GM21423 (cell line): ENCODE measurements around the gene SLITRK5.

Experiments used
- ATAC-seq: cut with Tn5 transposase; IDR thresholded peaks from one replicate; pipeline ENCODE4 v1.9.1; 2021; ENCODE audit warnings: mild to moderate bottlenecking, moderate library complexity; ENCODE audit not compliant: unreplicated experiment

Gene SLITRK5, protein sequence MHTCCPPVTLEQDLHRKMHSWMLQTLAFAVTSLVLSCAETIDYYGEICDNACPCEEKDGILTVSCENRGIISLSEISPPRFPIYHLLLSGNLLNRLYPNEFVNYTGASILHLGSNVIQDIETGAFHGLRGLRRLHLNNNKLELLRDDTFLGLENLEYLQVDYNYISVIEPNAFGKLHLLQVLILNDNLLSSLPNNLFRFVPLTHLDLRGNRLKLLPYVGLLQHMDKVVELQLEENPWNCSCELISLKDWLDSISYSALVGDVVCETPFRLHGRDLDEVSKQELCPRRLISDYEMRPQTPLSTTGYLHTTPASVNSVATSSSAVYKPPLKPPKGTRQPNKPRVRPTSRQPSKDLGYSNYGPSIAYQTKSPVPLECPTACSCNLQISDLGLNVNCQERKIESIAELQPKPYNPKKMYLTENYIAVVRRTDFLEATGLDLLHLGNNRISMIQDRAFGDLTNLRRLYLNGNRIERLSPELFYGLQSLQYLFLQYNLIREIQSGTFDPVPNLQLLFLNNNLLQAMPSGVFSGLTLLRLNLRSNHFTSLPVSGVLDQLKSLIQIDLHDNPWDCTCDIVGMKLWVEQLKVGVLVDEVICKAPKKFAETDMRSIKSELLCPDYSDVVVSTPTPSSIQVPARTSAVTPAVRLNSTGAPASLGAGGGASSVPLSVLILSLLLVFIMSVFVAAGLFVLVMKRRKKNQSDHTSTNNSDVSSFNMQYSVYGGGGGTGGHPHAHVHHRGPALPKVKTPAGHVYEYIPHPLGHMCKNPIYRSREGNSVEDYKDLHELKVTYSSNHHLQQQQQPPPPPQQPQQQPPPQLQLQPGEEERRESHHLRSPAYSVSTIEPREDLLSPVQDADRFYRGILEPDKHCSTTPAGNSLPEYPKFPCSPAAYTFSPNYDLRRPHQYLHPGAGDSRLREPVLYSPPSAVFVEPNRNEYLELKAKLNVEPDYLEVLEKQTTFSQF

DNA sequence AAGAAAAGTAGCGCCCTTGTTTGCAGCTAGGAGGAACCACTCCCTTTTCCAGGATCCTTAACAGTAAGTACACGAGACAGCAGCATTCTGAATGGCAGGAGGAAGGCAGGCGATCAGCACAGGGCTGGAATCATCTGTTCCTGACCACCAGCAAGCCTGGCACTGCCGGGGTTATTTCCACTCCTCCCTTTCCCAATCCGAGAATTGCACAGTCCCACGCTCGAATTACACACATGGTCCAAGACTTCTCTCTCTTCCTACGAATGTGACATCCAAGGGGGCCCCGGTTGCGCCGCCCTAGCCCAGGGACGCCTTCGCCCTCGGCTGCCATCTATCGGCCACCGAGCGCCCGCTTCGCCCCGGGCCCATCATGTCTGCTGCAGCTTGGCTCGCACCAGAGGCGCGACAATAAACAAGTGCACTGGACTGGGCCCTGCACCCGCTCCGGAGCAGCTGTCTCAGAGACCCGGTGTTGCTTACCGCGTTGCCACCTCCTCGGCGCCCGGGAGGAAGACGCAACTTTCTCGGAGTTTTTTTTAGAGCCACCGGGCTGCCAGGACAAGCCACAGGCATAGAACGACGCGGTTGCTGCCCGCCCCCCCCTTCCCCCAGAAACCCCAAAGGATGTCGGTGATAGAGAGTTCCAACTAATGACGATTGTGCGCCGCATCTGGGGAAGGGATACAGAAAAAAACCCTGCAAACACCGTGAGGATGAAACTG lies at the start of gene SLITRK5:
Gene SLITRK5, plus strand, starts transcription at position 341 of the 722 bp plus-strand sequence. CDS start 4,018 bp downstream, outside the sequence.
- ATAC-seq, result peak; percentile 98

DNA sequence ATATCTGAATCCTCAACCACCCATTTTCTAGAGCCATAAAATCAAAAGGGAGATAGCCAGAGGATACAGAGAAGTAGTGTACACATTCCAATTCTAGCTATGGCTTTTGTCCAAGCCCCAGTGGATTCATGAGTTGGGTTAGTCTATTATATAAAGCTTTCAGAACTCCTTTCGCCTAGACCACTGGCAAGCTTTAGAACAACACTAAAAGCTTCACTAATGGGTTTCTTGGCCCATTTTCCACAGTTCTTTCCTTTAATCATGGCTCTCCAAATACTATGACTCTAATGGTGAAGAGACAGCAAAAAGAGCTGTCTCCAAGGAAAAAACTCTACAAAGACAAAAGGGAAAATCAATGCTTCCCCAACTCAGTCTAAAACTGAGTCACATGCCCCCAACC lies 48.2 kb upstream of the SLITRK5 start:
- no peak for ATAC-seq

DNA sequence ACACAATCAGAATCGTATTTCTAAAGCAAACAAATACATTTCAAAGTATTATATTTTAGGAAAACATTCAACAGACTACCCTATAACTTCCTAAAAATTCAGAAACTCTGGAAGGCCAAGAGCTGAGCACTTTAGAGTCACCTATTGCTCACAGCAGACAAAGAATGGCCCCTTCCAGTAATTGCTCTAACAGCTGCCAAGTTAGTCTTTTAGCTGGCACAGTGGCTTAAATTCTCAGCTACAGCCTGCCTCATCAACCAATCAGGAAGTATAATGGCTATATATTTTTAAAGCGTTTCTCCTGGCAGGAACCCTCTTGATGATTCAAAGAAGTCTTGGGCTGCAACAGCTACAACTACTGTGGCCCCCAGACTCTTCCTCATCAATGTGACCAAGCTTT lies 14.9 kb upstream of the SLITRK5 start:
- ATAC-seq, result no peak

DNA sequence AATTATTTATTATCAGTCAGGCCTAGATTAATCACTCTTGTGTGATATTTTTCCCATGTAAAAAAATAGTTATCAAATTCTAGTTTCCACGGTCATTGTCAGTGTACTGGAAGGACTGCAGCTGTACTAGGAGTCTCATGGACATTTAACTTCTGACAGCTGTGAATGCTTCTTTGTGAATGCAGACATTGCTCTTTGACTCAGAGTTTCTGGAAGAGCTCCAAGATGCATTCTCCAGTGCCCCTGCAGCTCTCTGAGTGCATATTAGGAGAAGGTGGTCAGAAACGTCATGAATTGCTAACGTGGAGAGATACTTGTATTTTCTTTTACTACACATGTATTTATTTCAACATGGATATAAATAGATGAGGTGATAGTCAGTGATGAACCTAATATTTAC lies 9.7 kb upstream of the SLITRK5 start:
- ATAC-seq, result no peak

DNA sequence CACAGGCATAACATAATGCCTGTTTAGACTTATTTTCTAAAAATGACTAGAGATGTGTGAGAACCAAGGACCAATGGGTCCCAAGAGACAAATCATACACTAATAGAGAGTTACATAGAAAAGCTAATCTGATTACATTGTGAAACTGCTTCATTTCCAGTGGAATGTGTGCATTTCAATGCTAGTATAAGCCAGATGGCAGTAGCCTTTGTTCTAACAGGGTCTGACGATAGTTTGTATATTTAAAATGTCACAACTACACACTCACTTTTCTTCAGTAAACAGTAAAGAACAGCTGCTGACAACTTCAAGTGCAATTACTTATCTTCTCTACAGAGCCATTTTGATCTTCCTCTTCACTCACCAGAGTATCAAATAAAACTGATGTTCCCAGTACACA lies 4.3 kb upstream of the SLITRK5 start:
- ATAC-seq, result no peak

DNA sequence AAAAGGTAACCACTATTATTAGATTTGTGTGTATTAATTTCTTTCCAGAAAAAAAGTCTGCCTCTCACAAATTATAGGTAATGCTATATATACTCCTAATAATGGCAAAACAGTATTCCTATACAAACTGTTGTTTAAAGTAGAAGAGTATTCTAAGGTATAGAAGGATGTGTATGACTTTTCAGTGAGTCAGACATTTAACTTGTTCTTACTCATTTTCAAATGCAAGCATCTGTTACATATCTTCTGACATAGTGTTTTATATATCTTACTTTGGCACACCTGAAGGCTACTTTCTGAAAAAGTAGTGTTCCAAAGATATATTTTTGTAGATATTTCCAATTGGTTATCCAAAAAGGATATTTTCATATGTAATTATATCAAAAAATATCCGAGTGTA lies 3.5 kb upstream of the SLITRK5 start:
- ATAC-seq, result no peak

DNA sequence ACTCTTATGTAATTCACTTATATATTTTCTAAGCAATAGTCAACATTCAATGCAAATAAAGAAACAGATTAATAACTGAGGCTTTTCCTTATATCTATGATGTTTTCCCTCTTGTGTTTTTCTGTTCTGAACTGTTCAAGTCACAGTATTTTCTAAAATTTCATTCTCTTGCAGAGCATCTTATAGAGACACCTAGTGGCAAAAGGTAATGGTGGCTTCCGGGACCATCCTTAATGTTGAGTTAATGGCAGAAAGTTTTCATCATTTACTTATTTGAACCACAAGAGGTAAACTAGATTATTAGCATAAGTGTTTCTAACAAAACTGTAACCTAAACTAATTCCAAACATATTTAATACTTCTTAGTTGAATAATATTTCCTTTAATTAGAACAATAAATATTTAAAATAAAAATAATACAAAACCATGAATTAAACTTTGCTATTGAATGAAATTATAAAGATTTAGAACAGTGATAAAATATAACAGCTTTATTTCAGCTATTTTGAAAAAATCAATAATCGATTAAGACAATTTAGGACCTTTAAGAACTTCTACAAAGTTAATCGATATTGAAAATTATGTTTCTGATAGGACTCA lies 1.7 kb upstream of the SLITRK5 start:
- ATAC-seq, result no peak

DNA sequence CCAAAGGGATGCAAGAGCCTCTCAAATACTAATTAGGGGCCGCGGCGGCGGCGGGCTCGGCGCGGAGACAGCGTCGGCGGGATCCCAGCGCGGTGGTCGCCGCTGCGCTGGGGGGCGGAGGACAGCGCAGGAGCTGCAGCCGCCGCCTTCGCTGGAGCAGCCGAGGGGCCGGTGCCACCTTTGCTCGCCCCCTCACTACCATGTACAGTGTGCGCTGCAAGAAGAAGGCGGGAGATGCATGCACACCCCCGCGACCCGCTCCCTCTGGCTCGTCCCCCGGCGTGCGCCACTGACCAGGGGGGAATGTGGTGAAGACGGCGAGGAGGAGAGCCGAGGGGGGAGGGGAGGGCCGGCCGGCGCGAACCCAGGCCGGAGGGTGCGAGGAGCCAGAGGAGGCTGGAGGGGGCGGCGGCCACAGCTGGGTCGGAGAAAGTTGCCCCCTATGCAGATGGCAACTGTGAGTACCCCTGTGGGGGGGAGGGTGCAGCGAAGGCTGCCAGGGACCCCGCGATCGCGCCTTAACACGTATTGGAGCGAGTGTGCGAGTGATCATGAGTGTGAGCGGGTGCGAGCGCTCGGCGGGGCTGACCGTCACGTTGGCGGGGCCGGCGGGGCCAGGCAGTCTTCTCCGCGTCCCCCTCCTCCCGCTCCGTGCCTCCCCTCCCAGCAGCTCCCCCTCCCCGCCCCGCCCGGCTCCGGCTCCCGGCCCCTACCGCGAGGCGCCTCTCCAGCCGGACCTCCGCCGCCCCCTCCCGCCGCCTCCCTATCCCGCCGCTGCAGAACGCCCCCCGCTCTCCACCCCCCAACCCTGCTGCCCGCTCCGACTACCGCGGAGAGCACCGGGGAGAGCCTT lies 808 bp downstream of the SLITRK5 start:
- ATAC-seq, result no peak

DNA sequence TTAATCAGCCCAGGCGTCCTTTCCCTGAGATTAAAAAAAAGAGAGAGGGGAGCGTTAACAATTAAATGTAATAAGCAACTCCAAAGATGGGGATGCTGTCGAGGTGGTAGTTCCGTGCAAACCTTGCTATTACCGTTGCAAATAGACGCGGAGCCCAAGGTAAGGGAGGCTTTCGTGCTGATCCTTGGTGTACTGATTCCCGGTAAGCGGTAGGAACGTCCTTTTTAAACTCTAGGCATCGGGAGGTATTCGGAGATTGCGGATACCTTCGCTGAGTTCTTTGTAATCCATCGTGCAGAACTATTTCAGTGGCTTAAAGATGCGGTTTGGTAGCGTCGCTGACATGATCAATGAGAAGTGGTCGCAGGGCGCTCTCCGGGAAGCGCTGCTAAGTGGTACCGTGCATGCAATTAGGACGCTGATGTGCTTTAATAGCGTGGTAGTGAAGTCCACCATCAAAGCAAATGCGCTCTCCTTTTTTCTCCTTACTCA lies 3.1 kb downstream of the SLITRK5 start:
- no peak for ATAC-seq

DNA sequence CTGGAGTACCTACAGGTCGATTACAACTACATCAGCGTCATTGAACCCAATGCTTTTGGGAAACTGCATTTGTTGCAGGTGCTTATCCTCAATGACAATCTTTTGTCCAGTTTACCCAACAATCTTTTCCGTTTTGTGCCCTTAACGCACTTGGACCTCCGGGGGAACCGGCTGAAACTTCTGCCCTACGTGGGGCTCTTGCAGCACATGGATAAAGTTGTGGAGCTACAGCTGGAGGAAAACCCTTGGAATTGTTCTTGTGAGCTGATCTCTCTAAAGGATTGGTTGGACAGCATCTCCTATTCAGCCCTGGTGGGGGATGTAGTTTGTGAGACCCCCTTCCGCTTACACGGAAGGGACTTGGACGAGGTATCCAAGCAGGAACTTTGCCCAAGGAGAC lies 4.7 kb downstream of the SLITRK5 start:
- no peak for ATAC-seq

DNA sequence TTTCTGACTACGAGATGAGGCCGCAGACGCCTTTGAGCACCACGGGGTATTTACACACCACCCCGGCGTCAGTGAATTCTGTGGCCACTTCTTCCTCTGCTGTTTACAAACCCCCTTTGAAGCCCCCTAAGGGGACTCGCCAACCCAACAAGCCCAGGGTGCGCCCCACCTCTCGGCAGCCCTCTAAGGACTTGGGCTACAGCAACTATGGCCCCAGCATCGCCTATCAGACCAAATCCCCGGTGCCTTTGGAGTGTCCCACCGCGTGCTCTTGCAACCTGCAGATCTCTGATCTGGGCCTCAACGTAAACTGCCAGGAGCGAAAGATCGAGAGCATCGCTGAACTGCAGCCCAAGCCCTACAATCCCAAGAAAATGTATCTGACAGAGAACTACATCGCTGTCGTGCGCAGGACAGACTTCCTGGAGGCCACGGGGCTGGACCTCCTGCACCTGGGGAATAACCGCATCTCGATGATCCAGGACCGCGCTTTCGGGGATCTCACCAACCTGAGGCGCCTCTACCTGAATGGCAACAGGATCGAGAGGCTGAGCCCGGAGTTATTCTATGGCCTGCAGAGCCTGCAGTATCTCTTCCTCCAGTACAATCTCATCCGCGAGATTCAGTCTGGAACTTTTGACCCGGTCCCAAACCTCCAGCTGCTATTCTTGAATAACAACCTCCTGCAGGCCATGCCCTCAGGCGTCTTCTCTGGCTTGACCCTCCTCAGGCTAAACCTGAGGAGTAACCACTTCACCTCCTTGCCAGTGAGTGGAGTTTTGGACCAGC lies 5.3 kb downstream of the SLITRK5 start:
- ATAC-seq, result no peak

DNA sequence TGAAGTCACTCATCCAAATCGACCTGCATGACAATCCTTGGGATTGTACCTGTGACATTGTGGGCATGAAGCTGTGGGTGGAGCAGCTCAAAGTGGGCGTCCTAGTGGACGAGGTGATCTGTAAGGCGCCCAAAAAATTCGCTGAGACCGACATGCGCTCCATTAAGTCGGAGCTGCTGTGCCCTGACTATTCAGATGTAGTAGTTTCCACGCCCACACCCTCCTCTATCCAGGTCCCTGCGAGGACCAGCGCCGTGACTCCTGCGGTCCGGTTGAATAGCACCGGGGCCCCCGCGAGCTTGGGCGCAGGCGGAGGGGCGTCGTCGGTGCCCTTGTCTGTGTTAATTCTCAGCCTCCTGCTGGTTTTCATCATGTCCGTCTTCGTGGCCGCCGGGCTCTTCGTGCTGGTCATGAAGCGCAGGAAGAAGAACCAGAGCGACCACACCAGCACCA lies 5.9 kb downstream of the SLITRK5 start:
- ATAC-seq, result no peak

DNA sequence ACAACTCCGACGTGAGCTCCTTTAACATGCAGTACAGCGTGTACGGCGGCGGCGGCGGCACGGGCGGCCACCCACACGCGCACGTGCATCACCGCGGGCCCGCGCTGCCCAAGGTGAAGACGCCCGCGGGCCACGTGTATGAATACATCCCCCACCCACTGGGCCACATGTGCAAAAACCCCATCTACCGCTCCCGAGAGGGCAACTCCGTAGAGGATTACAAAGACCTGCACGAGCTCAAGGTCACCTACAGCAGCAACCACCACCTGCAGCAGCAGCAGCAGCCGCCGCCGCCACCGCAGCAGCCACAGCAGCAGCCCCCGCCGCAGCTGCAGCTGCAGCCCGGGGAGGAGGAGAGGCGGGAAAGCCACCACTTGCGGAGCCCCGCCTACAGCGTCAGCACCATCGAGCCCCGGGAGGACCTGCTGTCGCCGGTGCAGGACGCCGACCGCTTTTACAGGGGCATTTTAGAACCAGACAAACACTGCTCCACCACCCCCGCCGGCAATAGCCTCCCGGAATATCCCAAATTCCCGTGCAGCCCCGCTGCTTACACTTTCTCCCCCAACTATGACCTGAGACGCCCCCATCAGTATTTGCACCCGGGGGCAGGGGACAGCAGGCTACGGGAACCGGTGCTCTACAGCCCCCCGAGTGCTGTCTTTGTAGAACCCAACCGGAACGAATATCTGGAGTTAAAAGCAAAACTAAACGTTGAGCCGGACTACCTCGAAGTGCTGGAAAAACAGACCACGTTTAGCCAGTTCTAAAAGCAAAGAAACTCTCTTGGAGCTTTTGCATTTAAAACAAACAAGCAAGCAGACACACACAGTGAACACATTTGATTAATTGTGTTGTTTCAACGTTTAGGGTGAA lies 6.6 kb downstream of the SLITRK5 start:
- ATAC-seq, result no peak

DNA sequence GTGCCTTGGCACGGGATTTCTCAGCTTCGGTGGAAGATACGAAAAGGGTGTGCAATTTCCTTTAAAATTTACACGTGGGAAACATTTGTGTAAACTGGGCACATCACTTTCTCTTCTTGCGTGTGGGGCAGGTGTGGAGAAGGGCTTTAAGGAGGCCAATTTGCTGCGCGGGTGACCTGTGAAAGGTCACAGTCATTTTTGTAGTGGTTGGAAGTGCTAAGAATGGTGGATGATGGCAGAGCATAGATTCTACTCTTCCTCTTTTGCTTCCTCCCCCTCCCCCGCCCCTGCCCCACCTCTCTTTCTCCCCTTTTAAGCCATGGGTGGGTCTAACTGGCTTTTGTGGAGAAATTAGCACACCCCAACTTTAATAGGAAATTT lies 7.2 kb downstream of the SLITRK5 start:
- ATAC-seq, result no peak

DNA sequence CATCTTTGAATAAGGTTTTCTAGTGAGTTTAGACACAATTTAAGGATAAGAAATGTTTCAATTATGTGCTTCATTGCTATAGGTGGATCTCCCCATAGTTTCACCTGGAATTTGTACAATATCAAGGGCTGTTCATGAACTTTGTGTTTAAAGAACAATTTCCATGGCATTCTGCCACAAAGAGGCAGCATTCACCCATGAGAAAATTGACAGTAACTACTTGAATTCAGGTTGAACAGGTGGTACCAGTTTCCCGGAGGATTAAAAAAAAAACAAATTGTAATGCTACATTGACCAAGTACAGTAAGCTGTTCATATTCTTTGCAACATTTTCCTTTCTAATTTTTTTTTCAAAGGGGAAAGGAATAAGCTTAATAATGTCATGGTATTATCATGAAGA lies 9.1 kb downstream of the SLITRK5 start:
- ATAC-seq, result no peak

DNA sequence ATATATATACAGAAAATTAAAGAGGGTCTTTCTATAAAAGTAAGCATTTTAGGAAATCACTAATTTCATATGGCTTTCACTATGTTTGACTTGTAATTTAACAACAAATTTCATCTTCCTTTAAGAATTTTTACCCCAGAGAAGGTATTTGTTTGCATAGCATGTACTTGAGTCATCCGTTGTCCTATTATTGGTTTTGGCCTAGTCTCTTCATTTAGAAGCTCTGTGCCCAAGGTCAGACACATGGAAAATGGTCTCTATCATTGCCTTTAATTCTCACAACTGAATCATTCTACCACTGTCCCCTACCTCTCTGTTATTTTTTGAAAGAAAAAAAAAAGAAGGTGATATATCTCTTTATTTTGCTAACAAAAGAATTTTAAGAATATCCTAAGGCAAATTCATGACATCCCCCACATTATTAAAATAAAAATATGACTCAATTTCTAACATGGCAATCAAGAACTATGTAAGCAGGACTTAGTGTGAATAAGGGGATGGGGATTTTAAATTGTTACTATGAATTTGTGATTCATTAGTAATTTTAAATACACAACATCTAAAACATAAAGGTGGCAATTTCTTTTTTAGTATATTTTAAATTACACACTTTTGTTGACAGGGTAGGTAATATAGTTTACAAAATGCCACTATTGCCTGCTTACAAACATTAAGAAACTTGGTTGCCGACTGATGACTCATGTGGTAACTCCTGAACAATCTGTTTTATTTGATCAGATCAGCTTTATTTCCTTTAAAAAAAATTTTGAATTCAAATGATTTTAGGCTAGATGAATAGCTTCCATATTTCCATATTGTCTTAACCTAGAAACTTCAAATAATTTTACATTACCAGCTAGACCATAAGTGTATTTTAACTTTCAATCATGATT lies 13.9 kb downstream of the SLITRK5 start:
- ATAC-seq, result no peak

DNA sequence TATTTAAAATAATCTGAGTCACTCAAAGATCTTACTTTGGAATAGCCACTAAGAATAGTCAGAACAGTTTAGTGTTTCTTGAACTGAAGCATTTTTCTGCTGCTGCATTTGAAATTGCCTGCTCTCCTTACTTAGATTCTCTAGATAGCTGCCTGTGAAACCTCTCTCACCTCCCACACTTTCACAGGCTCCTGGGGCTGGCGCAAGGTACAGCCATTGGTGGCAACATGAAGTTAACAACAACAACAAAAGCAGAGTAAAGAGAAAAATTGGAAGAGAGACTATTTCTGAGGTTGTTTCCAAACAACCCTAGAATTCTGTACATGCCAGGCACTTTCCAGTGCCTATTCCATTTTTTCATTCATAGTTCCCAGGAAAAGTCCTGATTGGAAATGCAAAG lies 25.3 kb downstream of the SLITRK5 start:
- ATAC-seq, result no peak
